Fibroblast of skin of right quadriceps (primary cell): ENCODE measurements around the gene TOR1B.

ENCODE experiments used
- DNase-seq: peaks from one replicate; pipeline ENCODE4 v3.0.0-alpha.2; 2013

TOR1B gene

DNA sequence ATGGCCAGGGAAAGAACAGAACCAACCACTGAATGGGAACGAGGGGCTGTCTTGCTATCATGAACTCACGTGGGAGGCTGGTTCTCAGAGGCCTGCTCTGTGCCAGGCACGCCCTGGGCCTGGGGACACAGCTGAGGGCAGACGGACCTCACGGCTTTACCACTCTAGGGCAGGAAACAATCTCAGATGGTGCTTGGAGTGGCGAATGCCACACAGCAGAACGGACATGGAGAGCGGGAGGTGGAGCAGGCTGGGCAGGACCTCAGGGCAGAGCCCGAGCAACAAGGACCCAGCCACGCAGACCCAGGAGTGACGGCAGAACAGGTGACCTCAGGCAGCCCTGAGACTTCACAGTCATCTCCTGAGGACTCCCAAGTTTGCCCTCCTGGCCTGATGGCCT is 12.3 kb downstream of the TOR1B start:
- no peak for DNase-seq

DNA sequence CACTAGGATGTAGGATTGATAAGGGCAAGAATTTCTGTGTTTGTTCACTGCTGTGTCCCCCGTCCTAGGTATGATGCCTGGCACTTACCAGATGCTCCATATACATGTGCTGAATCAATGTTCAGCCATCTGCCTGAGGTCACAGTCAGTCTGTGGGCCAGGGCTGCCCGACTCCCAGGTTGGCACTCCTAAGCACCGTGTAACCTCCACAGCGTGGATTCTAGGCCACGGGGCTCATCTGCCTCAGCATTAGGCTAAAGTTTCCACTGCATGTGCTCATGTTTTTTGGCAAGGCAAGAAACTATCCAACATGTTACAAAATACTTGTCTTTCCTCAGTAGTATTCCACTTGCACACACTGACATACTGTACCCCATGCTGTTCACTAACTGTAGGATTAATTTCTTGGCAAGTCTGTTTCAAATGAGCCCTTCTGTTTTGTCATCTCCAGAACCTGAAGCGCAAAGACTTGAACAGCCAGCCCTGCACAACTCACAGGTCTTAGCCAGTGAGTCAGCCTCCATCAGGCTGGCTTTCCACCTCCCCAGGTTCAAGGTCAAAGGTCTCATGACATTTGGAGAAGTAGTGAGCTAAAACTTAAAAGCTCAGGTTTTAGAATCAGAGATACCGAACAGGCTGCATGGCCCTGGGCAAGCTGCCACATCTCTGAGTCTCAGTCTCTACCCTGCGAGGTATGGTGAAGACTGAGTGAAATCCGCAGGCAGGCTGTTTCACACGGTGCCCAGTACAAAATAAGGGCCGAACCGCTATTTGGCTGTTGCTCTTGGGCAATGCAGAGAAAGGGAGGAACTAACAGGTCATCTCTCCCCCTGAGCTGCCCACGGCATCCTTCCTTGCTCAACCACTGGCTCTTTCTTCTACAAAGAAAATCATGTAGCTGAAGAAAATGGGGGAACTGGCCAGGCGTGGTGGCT is 13.8 kb downstream of the TOR1B start:
- no peak for DNase-seq

DNA sequence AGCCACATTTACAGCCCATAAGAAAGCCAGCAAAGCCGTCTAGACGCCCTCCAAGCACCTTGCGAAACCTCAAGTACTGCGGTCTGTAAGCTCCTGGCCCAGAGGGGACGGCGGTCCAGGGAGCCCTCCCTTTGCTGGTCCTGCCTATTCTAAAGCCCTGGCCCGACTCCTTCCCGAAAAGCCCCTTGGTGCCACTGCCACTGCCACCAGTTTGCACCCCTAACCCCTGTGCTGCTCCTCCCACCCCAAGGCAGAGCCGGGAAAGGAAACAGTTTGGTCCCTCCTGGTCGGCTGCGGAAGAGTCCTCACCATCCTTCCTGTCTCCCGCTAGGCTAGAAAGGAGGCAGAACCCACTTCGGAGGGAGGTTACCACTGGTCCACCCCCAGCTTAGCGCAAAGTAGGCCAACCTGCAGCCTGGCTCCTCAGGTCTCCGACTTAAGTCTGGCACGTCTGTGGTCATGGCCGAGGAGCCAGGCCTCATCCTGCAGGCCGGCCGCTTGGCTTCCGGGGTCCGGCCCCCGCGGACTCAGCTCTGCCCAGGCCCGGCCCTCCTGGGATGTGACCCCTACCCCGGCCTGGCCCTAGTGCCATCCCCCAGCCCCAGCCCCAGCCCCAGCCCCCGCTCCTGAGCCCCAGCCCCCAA is 20.0 kb downstream of the TOR1B start:
- DNase-seq, result peak; percentile 14

DNA sequence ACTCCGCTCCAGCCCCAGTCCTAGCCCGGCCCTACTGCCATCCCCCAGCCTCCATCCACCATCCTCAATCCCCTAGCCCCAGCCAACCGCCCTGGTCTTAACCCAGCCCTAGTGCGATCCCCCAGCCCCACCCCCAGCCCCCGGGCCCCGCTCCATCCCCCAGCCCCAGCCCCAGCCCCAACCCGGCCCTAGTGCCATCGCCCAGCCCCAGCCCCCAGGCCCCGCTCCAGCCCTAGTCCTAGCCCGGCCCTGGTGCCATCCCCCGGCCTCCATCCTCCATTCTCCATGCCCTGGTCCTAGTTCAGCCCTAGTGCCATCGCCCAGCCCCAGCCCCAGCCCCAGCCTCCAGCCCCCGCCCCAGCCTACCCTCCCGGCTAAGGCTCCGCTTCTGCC is 20.6 kb downstream of the TOR1B start:
- DNase-seq, result no peak

DNA sequence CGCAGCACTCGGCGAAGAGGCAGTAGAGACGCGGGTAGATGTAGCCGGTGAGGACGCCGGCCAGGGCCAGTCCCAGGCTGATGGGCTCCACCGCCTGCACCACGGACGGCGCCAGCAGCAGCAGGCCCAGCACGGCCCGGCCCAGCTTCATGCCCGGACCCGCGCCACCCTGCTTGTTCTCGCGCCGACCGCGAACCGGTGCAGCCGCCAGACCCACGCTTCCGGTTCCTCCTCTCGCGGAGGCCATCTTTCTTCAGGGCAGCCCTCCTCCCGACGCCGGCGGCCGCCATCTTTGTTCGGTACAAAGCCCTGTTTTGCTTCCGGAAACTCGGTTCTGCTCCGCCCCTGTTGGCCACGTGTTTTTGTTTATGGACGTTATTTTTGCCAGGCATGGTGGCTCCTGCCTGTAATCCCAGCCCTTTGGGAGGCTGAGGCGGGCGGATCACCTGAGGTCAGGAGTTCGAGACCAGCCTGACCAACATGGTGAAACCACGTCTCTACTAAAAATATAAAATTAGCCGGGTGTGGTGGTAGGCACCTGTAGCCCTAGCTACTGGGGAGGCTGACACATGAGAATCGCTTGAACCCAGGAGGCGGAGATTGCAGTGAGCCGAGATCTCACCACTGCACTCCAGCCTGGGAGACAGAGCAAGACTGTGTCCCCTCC is 21.1 kb downstream of the TOR1B start, which contains the start of gene TOR1A:
TOR1A (minus strand) TSS at position 202 of the 667 bp plus-strand sequence; CDS start at position 151, 51 bp downstream.
- DNase-seq, result peak; percentile 93

DNA sequence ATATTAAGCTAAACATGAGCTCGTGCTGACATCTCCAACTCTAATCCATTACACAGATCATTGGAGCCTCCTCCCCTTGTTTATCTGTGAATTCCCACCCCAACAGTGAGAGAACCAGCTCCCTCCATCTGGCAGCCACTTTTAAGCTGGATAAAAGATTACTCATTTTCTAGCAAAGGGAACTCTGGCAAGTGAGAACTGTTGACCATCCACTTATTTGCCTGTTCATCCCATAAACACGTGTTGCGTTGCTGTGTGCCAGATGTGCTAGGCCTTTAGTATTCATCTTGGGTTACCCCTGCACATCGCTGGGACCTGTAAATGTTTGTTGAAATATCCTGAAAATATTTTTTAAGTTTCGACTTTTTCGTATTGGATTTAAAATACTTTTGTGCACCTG is 23.4 kb downstream of the TOR1B start:
- DNase-seq, result no peak

DNA sequence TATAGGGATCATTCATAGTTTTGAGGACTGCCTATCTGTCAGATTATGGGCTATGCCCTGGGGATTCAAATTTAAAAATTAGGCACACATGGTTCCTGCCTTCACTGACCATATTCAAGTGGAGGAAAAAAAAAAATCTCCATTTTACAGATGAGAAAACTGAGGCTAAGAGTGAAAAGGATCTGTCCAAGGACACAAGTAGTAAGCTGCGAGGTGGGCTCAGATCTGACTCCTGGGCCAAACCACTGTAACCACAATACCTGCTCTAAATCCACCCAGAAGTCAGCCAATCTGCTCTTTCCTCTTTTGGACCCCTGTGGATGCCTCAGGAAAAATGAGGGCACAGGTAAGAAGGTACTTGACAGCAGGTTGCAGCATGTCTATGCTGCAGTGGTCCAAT is 23.8 kb downstream of the TOR1B start:
- DNase-seq, result no peak

DNA sequence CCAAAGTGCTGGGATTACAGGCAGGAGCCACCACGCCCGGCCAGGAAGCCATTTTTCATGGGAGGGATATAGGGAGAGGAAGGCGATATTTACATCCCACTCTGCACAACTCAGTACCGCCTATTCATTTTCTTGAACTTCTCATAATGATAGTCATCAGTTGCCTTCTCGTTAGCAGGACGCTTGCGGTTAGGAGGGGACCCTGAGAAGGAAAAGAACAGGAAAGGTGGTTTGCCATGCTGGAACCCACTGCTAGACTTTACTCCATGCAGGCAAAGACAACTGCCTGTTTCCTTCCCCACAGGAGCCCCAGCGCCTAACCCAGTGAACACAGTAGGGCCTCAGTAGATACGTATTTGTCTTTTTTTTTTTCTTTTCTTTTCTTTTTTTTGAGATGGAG is 25.1 kb downstream of the TOR1B start:
- no peak for DNase-seq

DNA sequence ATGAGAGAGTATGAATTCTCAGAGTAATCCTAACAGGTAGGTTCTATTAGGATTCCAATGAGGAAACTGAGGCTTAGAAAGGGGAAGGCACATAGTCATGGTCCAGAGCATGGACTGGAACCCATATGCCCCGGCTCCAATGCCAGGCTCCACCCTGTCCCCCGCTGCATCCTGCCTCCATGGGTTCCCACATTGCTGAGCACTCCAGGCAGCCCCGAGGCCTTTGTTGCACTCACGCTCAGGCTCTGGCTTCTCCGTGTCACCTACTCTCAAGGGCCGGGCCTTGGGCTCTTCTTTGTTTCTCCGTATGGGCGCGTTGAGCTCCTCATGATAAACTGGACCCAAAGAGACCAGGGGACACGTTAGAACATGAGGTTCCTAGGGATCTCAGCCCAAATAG is 26.0 kb downstream of the TOR1B start:
- DNase-seq, result no peak

DNA sequence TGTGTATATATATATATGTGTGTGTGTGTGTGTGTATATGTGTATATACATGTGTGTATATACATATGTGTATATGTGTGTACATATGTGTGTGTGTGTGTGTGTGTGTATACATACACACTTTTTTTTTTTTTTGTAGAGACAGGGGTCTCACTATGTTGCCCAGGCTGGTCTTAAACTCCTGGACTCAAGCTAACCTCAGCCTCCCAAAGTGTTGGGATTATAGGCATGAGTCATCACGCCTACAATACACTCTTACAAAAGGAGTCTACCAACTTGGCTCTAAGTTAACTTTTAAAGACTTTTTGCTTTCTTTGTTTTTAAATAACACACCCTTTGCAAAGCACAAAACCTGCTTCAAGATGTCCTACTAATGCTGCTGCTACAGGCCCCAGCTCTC is 30.0 kb downstream of the TOR1B start:
- DNase-seq, result no peak

DNA sequence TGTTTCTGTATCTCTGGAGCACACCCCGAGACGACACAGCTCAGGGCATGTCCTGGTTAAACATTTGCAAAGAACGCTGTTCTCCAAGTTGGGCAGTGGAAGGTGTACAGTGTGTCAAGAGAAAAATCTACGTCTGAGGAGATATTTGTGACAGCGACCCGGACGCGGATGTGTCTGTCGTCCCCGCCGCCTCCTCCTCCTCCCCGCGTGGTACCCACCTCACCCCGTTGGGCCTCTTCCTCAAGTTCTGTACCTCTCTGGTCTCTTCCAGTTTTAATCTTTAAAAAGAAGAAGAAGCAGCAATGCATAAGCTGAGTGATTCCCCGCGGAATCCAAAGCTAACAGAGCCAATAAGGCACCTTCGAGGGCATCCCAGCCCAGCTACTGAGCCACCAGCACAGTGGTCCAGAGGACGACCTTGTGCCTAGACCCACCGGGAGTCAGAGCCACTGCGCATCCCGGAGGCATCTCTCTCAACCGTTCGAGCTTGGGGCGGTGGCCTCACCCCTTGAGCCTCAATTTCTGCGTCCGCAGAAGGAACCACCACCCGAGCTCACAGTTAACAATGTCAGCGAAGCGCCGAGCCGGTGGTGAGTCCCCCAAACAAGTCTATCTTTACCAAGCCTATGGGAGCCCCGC is 31.6 kb downstream of the TOR1B start:
- no peak for DNase-seq

DNA sequence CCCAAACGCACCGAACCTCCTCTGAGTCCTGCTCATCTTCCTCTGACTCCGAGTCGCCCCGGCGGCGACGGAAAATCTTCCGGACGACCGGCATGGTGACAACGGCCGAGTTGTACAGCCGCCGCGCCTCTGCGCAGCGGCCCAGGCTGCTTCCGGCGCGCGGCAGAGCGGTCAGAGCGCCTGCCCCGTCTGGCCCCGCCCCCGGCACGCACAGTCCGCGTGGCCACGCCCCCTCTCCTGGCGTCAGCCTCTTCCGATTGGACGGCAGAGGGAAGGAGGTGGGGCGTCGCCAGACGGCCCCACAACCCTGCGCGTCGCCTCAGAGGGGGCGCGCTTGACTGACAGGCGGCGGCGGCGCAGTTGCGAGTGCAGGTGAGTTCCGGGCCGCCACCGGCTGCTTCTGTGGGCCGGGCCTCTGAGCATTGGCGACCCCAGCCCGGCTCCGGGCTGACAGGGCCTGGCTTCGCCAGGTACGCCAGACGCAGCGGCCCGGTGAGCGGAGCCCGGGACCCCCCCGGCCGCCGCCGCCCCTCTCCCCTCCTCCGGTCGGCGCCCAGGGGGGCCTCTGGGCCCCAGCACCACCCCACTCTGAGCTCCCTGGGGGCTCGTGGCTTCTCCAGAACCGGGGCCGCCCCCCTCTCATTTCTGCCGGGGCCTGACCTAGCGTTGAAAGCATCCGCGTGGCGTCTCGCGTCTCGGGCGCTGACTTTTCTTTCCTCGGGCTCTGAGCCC is 32.3 kb downstream of the TOR1B start, which contains the start of the genes C9orf78 and USP20:
C9orf78 (minus strand) TSS at position 148 of the 732 bp plus-strand sequence; CDS start at position 94, 54 bp downstream.
USP20 (plus strand) TSS at position 331 of the 732 bp plus-strand sequence. CDS start 17,098 bp downstream, outside the sequence.
- peak; percentile 92 for DNase-seq

DNA sequence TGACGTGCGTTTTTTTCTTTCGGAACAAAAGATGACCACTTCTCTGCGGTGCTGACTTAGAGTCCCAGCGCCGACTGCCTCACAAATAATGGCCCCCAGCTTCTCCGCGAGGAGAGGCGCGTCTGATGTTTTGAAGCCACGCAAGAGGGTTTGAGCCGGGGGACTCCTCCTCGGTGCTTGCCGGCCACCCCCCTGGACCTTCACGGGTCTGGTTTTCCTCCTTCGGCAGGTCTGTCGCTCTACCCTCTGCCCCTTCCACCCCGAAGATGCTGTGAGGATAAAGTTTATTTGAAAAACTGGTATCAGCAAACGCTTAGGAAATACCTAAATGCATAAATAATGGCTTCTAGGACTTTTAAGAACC is 32.9 kb downstream of the TOR1B start:
- peak; percentile 19 for DNase-seq

DNA sequence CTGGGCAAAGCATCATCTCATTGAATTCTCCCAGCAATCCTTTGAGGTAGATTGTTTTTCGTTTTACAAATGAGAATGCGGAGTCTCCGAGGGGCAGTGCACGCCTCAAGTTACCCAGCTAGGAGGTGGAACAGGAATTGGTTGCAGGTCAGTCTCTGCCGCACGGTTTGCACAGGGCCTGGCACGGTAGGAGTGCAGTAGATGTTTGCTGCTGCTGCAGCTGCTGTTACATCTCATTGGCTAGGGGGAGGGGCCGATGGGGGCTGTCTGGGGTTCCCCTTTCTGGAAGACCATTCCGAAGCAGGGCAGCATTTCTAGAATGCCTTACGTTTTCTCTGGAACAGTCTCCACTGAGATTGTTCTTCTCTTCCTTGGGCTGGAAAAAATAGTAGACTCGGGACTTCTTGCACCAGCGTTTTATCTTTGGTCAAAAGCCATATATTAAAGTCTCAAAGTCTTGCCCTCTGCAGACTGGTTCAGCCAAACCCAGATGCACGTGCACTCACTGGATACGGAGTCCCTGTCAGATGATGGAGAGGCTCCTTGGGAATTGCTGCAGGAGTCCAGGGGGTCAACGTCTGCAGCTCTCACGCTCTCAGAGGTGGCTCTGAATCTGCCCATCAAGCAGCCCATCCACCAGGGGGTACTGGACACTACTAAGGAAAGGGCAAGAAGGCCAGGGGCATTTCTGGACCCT is 33.5 kb downstream of the TOR1B start:
- no peak for DNase-seq

DNA sequence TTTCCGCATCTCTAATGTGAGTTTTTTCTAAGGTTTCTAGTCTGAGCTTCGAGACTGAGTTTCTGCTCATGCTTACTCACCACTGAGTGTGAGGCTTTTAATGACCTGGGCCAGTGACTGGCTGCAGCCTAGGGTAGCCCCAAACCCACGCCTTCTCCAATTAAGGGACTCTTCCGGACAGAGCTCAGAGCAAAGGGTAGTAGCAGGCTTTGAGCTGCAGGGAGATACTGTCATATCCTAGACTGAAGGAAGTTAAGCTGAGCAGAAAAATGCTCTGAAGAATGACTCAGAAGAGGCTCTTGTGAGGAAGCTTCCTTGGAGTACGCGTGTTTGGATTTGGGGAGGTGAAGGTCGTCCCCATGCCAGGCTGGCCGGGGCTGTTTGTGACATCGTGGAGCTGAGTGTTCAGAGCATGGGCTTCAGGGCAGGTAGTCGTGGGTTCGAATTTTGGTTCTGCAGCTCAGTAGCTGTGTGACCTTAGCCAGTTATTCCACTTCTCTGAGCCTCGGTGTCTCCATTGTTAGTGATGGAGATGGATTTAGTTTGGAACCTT is 35.8 kb downstream of the TOR1B start:
- peak; percentile 79 for DNase-seq

DNA sequence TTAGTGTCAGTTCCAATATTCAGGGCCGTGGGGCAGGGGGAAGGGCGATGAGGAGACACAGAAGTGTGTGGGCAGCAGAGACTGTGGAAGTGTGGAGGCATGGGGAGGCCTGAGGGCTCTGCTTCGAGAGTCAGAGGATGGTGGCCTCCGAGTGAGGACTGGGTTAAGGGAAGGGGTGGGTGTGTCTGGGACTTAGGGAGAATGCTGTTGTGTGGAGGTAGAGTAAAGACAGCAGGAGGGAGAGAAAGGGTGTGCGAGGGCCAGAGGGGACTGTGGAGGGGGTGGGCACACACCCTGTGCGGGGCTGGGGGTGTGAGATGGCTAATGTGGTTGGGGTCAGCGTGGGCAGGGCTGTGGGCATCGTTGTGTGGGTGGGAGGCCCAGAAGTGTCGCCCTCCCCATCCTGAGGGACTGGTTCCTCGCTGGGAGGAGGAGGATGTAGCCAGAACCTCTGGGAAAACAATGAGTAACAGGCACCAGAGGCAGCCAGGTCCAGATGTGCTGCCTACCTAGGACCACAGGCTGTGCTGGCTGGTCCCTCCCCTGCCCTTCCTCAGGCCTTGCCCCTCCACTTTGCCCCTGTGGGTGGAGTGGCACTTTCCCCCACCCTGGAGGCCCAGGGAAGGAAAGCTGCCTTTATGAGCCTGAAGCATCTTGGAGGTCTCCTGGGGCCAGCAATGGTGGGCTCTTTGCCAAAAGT is 36.5 kb downstream of the TOR1B start:
- no peak for DNase-seq

DNA sequence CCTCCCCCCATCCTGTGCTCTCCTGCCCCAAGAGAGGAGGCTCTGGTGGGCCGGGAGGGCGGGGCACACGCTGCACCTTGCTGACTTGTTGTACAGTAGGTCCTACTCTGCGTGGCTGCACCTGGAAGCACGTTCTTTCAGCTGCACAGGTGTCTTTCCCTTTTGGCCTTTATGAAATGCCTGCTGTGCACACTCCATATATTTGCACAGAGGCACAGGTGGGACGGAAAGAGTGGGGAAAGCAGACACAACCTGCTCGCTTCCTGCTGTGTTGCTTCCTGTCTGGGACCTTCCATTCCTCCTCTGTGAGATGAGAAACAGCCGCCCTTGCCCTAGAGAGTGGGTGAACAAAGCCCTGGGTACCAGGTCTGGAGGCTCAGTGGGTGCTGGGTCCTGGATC is 37.0 kb downstream of the TOR1B start:
- DNase-seq, result no peak

DNA sequence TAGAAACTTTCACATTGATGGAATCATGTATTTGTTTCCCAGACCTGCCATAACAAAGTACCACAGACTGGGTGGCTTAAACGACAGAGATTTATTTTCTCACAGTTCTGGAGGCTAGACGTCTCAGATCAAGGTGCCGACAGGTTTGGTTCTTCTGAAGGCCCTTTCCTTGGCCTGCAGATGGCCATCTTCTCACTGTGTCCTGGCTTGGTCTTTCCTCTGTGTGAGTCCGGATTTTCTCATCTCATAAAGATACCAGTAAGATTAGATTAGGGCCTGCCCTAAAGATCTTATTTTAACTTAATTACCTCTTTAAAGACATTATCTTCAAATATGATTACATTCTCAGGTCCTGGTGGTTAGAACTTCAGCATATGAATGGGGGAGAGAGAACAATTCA is 38.1 kb downstream of the TOR1B start:
- DNase-seq, result no peak

DNA sequence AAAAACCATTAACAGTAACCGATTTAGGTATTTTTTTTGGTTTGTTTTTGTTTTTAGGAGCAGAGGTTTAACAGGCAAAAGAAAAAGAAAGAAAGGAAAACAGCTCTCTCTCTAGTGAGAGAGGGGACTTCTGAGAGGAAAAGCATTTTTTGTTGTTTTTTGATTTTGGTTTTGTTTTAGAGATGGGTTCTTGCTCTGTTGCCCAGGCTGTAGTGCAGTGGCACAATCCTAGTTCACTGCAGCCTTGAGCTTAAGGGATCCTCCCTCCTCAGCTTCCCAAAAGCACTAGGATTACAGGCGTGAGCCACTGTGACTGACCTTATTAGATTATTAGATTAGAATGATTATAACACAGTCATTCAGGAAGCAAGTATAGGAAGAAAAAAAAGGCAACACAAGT is 42.4 kb downstream of the TOR1B start:
- no peak for DNase-seq

DNA sequence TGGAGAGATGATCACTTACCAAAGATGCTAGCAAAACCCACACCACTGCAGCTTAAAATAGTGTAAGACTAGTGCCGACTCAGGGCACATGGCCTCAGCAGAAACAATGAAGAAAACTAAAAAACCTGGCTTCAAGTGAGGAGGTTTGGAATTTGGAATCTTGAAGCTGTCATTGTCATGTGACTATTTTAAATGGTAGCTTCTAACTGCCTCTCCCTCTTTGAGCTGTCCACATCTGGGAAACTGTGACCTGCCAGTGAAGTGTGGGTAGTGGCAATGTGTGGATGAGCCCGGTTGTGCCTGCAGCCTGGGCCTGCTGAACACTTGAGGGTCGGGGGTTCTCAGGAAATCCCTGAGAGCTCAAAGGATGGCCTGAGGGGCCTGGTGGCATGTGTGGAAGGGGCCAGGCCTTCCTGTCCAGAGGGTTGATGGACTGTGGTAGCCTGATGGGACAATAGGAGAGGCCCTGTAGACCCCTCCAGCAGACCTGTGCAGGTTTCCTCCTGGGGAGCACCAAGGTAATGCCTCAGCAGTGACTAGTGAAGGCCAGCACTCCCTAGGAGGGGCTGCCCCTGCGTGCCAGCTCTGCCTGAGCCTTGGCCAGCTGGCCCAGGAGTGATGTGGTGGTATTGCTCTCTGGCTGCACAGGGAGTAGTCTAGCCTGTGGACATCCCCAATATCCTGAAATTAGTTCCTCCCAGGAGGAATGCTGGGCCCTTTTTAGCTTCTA is 45.9 kb downstream of the TOR1B start:
- DNase-seq, result no peak
